NCI-H2029 treated with DMSO at 0.1 percent for 48 hours (cell line): ENCODE data around the gene LDLRAD1.
A peak's percentile ranks its signal among the peaks of the same experiment; 100 is the strongest.
"Not testable (repeated sequence)": the region's sequence is repeated elsewhere in the genome, so short reads cannot be mapped to it uniquely, and the experiment has no call there.

Experiments used
- DNase-seq: peaks from one replicate; lab custom pipeline; 2025; lab: John Stamatoyannopoulos, UW

The LDLRAD1 gene

DNA sequence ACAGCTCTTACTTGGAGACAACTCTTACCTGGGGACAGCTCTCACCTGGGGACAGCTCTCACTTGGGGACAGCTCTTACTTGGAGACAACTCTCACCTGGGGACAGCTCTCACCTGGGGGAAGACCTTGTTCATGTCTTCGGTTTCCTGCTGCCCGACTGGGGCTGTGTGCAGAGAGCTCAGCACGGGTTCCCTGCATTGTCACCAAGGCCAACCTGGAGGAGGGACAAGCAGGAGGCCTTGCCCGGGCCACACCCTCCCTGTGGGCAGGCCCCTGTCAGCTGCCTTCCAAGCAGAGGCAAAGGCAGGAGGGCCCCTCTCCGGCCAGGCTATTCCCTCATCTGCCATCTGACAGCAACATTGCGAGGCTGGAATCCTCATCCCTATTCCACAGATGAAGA, at the start of gene LDLRAD1:
LDLRAD1 (minus strand) TSS at position 208 of the 400 bp plus-strand sequence; CDS start at position 134, 74 bp downstream.
- DNase-seq: peak; percentile 32

GRCh38 chr1:54064299-54064698, 46.3 kb upstream of the LDLRAD1 start:
- no peak for DNase-seq

GRCh38 chr1:54054438-54054749, 36.4 kb upstream of the LDLRAD1 start:
- no peak for DNase-seq

GRCh38 chr1:54053745-54054437, 35.9 kb upstream of the LDLRAD1 start:
- DNase-seq: no peak

- peak; percentile 99 for DNase-seq
These were observed 35.2 kb upstream of the LDLRAD1 start, which contains the start of the genes TCEANC2 and TMEM59 for GRCh38 chr1:54052934-54053744. Gene TCEANC2, plus strand, starts transcription at chr1:54053608. Its CDS starts 815 bp downstream, at chr1:54054423. Gene TMEM59, minus strand, starts transcription at chr1:54053204. Its CDS starts 16 bp downstream, at chr1:54053188.

- DNase-seq: no peak
These were observed 34.5 kb upstream of the LDLRAD1 start for GRCh38 chr1:54052431-54052933.

- peak; percentile 87 for DNase-seq
These were observed 34.0 kb upstream of the LDLRAD1 start for GRCh38 chr1:54051933-54052430.

- DNase-seq: not testable (repeated sequence)
These were observed 32.4 kb upstream of the LDLRAD1 start for GRCh38 chr1:54050435-54050834.

- no peak for DNase-seq
These were observed 29.7 kb upstream of the LDLRAD1 start for GRCh38 chr1:54047384-54048305.

GRCh38 chr1:54046671-54047383, 28.8 kb upstream of the LDLRAD1 start:
- peak; percentile 43 for DNase-seq

DNA sequence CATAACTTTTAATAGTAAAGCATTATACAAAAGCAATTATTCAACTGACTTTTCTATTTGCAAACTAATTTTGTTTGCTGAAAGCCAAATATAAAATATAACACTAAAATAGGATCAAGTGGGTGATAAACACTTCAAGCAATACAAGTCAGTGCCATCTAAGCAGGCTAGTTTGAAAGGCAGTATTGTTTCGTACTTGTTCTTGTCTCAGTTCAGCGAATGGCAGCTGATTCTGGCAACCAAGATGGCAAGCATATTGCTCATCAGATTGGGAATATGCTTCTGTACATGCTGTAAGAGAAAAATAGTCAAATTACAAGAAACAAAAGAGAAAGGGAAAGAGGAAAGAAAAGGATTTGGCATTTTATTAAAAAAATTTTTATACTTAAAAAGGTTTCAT, 27.5 kb upstream of the LDLRAD1 start:
- DNase-seq: no peak

DNA sequence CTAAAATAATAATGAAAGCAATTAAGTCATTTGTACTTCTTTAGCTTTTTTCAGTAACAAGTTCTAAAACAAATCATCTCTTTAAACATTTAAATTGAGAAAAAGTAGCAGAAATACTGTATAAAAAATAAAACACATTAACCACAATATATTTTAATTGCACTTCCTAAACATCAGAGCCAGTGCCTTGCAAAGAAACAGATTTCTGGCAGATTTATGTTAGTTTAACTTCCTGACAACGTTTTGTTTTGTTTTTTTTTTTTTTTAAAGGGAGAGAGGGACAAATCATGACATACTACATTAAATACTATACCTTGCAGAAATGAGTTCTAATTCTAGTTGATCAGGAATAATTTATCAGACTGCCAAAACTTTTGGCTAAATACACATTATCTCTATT, 23.8 kb upstream of the LDLRAD1 start:
- DNase-seq: no peak

GRCh38 chr1:54037476-54037875, 19.5 kb upstream of the LDLRAD1 start:
- peak; percentile 53 for DNase-seq

- DNase-seq: peak; percentile 42
These were observed 10.6 kb upstream of the LDLRAD1 start for GRCh38 chr1:54028306-54029251.

DNA sequence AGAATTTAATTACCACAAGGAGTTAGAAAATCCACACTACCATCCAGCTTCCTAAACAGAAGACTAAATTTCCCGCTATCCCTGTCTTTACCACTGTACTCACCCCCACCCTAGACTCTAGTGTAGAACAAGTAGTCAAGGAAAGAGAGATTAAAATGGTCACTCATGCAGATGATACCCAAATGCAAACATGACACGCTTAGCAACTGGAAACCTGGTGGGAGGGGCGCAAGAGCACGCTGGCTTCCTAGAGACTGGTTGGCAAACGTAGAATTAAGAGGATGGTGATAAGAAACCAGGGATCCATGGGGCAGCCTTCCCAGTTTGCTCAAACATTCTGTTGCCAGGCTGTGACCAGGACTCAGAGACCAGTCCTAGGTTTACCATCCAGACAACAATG, 9.9 kb upstream of the LDLRAD1 start:
- peak; percentile 99 for DNase-seq

DNA sequence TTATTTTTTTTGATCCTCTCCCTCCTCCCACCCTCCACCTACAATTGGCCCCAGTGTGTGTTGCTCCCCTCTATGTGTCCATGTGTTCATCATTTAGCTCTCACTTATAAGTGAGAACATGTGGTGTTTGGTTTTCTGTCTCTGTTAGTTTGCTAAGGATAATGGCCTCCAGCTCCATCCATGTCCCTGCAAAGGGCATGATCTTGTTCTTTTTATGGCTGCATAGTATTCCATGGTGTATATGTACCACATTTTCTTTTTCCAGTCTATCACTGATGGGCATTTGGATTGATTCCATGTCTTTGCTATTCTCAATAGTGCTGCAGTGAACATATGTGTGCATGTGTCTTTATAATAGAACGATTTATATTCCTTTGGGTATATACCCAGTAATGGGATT, 6.8 kb upstream of the LDLRAD1 start:
- not testable (repeated sequence) for DNase-seq

- peak; percentile 84 for DNase-seq
These were observed 6.4 kb upstream of the LDLRAD1 start for GRCh38 chr1:54024358-54024757.

DNA sequence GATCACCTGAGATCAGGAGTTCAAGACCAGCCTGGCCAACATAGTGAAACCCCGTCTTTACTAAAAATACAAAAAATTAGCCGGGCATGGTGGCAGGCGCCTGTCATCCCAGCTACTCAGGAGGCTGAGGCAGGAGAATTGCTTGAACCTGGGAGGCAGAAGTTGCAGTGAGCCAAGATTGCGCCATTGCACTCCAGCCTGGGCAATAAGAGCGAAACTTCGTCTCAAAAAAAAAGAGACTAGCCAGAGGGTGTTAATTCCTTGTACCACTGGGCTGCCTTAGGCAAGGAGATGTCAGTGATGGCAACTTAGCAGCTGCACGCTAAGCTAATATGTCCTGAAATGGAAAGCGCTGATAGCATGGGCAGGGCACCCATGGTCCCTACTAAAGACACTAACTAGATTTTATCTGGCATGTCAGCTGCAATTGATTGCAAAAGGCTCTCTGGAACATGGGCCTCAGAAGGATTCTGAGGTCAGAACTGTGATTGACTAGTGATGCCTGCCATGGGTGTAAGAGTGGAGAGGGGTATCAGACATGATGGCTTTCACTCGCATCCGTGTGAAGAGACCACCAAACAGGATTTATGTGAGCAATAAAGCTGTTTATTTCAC, 1.7 kb upstream of the LDLRAD1 start:
- DNase-seq: not testable (repeated sequence)

- no peak for DNase-seq
These were observed 649 bp upstream of the LDLRAD1 start for GRCh38 chr1:54018635-54019034.
